Gastroesophageal sphincter (tissue), 4 donors: Measurements from ENCODE around the gene CNPY4. TPM values are rescaled to one million over a fixed set of nuclear protein-coding genes. Genes with fewer than 3 reads are reported as not detected.
A peak's percentile ranks its signal among the peaks of the same experiment; 100 is the strongest.

Source experiments
- ATAC-seq: fragments of 150-250 bp; one replicate; pipeline ENCODE4 v1.9.1; 2016; ENCODE audit warnings: mild to moderate bottlenecking, moderate library complexity
- H3K27ac ChIP-seq, 4 donors: fragments of 200-600 bp; sonication (generic) in 3 of 4; 1 replicate in 3 of 4; 2 replicates in 1 of 4; pipeline ENCODE4 v1.5.1; 2016 to 2019
- H3K27me3 ChIP-seq: fragments of 200-600 bp; sonication (generic); one replicate; pipeline ENCODE4 v1.5.1; 2019
- H3K36me3 ChIP-seq, 2 donors: fragments of 200-600 bp; sonication (generic); one replicate each; pipeline ENCODE4 v1.5.1; 2019; ENCODE audit warnings: control low read depth in 1 of 2
- H3K4me1 ChIP-seq, 3 donors: fragments of 200-600 bp; sonication (generic); 1 replicate in 2 of 3; 2 replicates in 1 of 3; pipeline ENCODE4 v1.5.1; 2016 to 2019; ENCODE audit warnings: control low read depth in 2 of 3
- H3K4me3 ChIP-seq, 2 donors: fragments of 200-600 bp; sonication (generic); one replicate each; pipeline ENCODE4 v1.5.1; 2019; ENCODE audit warnings: mild to moderate bottlenecking in 1 of 2, moderate library complexity in 1 of 2
- H3K9me3 ChIP-seq, 3 donors: fragments of 200-600 bp; sonication (generic); one replicate each; pipeline ENCODE4 v1.5.1; 2017 to 2019; ENCODE audit warnings: control low read depth in 2 of 3
- CTCF ChIP-seq, 4 experiments: fragments of 200-600 bp in 2 of 4; fragments of 450-650 bp in 2 of 4; sonication (generic) in 1 of 4; IDR thresholded peaks; one replicate each; pipeline ENCODE4 v1.5.1; 2017 to 2019; ENCODE audit warnings: antibody characterized with exemption in 4 of 4, mild to moderate bottlenecking in 2 of 4, moderate library complexity in 2 of 4
- EP300 ChIP-seq: sonication (generic); formaldehyde crosslinking; IDR thresholded peaks from one replicate; pipeline ENCODE4 v1.6.1; 2017; ENCODE audit warnings: antibody characterized with exemption, mild to moderate bottlenecking
- POLR2A ChIP-seq, 2 donors: fragments of 450-650 bp; IDR thresholded peaks; one replicate each; pipeline ENCODE4 v1.6.1; 2017; ENCODE audit warnings: antibody characterized with exemption in 2 of 2, mild to moderate bottlenecking in 2 of 2, moderate library complexity in 1 of 2
- POLR2AphosphoS5 ChIP-seq: sonication (generic); formaldehyde crosslinking; IDR thresholded peaks from one replicate; pipeline ENCODE4 v1.6.1; 2017; ENCODE audit warnings: antibody characterized with exemption
- WGBS, 2 donors: methylation state at CpG; one replicate each; pipeline ENCODE4 v1.1.5; 2018; ENCODE audit warnings: low coverage in 1 of 2; 5-methylcytosine and 5-hydroxymethylcytosine counted together
- total RNA-seq, 4 donors: library from RNA; depleted of rRNA; stranded (reverse); fragments of >200 nt; gene quantifications; one replicate each; pipeline ENCODE4 v1.1.0, GENCODE V29; 2016

Gene CNPY4
- total RNA-seq, 4 donors from 2014 or later = 13.0 to 21.0 (median 14.8) TPM

- Histone ChIP-seq H3K27me3 (no peaks in the 10 kb centered on the region), H3K27ac (peak overlapping the region; percentile 58 to 91 (median 88)), H3K9me3 (no peaks in the 10 kb centered on the region), H3K36me3 (peaks cover 0 to 29% of the 10 kb centered on the region in 2 donors), H3K4me1 (peaks cover 0 to 42% (median 14%) of the 10 kb centered on the region in 3 donors), H3K4me3 (peak overlapping the region; percentile 68 to 89)
- TF ChIP-seq CTCF (IDR thresholded peaks at IDR 0.05) (no peak), EP300 (no peak)
- ATAC-seq = no peak
- 32 to 39% methylated on average over 9 to 10 of the region's 18 CpGs for WGBS, 2 donors
These were observed 904 bp upstream of the CNPY4 start for GRCh38 chr7:100118388-100119071.

- Histone ChIP-seq H3K4me3 (peak overlapping the region; percentile 68 to 89), H3K9me3 (no peaks in the 10 kb centered on the region), H3K36me3 (peaks cover 0 to 31% of the 10 kb centered on the region in 2 donors), H3K4me1 (peaks cover 0 to 52% (median 14%) of the 10 kb centered on the region in 3 donors), H3K27me3 (no peaks in the 10 kb centered on the region), H3K27ac (peak overlapping the region; percentile 58 to 91 (median 88))
- WGBS, 2 donors = 18 to 22% methylated on average over 8 to 11 of the region's 19 CpGs
- TF ChIP-seq CTCF (IDR thresholded peaks at IDR 0.05) (no peak), POLR2AphosphoS5 (no peak), POLR2A (IDR thresholded peaks at IDR 0.05) (no peak)
- ATAC-seq = peak; percentile 73
These were observed 717 bp downstream of the CNPY4 start for GRCh38 chr7:100119970-100120732.

- Histone ChIP-seq H3K36me3 (peaks cover 0 to 29% of the 10 kb centered on the region in 2 donors), H3K27me3 (no peaks in the 10 kb centered on the region), H3K9me3 (no peaks in the 10 kb centered on the region), H3K4me3 (peak overlapping the region in 1 of 2 donors; percentile 68), H3K27ac (peak overlapping the region in 3 of 4 donors; percentile 88 to 91 (median 89)), H3K4me1 (peaks cover 0 to 57% (median 16%) of the 10 kb centered on the region in 3 donors)
- WGBS, 2 donors = 0% methylated on average over 1 of the region's 1 CpG; no CpG with 5 or more reads in 1 of the 2 donors
- TF ChIP-seq EP300 = no peak
- no peak for TF ChIP-seq POLR2AphosphoS5
- no peak for TF ChIP-seq CTCF (IDR thresholded peaks at IDR 0.05)
- no peak for TF ChIP-seq POLR2A (IDR thresholded peaks at IDR 0.05)
- ATAC-seq = no peak
These were observed 1.3 kb downstream of the CNPY4 start for GRCh38 chr7:100120733-100121036.

GRCh38 chr7:100122067-100122466, 2.6 kb downstream of the CNPY4 start:
- Histone ChIP-seq H3K27me3 (no peaks in the 10 kb centered on the region), H3K4me3 (no peak overlapping the region), H3K4me1 (peaks cover 0 to 67% (median 23%) of the 10 kb centered on the region in 3 donors), H3K36me3 (peaks cover 0 to 27% of the 10 kb centered on the region in 2 donors), H3K27ac (no peak overlapping the region), H3K9me3 (no peaks in the 10 kb centered on the region)
- no peak for ATAC-seq
- 72% methylated on average over 13 of the region's 13 CpGs; no CpG with 5 or more reads in 1 of the 2 donors for WGBS, 2 donors
- TF ChIP-seq EP300 (no peak), CTCF (IDR thresholded peaks at IDR 0.05) (no peak), POLR2AphosphoS5 (no peak), POLR2A (IDR thresholded peaks at IDR 0.05) (no peak)
